HG02943 (cell line): ENCODE results near the gene DNAH17.

Experiments used
- ATAC-seq: cut with Tn5 transposase; IDR thresholded peaks from one replicate; pipeline ENCODE4 v1.9.1; 2021; ENCODE audit warnings: mild to moderate bottlenecking, low read depth, moderate library complexity; ENCODE audit not compliant: unreplicated experiment

The DNAH17 gene

DNA sequence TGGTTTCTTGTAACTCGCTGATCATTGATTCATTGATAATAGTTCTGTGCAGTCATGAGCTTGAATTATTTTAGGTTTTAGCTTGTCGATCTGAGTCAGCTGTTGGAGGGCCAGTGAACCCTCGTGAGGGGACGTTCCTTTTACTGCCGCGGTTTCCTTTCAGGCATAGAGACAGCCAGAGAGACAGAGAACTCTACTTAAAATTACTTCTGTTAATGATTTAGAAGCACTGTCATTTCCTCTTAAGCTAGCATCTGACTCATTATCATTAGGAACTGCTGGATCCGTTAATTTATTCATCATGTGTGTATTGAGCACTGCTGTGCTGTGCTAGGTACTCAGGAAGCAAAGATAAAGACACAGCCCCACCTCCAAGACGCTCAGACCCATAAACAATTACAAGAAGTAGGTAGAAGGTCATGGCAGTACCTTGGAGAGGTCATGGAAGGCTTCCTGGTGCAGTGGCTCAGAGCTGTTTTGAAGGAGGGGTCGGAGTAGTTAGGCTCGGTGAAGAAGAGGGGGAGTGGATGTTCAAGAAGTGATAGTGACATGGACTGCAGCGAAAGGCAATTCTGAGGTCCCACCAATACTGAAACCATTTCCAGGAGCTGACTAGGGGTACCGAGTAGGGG is 195.5 kb downstream of the DNAH17 start:
- ATAC-seq = no peak

DNA sequence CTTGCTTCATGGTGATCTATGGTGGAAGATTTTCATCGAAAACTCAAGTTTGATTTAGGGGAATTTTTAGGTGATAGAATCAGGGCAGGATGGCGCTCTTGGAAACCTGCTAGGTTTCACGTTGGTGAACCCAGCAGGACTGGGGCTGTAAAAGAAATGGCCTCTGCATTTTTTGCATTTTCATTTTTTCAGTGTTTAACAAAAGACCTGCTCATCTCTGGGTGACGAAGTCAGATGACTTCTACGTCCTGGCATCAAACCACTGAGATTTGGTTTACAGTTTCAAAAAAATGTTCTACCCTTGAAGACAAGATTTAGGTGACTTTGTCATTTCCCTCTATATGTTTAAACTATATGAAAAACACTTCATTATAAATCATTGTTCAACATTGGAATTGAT is 196.8 kb downstream of the DNAH17 start:
- ATAC-seq = no peak

DNA sequence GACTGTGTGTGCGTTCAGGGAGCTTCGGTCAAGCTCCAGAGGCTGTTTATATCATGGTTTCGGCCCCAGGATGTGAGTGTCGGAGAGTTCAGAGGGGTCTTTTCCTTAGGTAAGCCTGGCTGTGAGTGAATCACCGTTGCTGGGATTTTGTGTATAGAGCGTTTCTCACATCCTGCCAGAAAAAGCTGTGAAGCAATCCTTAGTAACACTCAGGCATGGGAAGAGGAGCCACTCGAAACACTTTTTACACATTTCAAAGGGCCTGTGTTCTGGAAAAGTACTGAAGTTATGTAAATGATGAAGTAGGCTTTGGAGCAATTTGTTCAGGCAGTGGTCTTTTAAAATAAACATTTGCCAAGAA is 198.1 kb downstream of the DNAH17 start:
- ATAC-seq = no peak

DNA sequence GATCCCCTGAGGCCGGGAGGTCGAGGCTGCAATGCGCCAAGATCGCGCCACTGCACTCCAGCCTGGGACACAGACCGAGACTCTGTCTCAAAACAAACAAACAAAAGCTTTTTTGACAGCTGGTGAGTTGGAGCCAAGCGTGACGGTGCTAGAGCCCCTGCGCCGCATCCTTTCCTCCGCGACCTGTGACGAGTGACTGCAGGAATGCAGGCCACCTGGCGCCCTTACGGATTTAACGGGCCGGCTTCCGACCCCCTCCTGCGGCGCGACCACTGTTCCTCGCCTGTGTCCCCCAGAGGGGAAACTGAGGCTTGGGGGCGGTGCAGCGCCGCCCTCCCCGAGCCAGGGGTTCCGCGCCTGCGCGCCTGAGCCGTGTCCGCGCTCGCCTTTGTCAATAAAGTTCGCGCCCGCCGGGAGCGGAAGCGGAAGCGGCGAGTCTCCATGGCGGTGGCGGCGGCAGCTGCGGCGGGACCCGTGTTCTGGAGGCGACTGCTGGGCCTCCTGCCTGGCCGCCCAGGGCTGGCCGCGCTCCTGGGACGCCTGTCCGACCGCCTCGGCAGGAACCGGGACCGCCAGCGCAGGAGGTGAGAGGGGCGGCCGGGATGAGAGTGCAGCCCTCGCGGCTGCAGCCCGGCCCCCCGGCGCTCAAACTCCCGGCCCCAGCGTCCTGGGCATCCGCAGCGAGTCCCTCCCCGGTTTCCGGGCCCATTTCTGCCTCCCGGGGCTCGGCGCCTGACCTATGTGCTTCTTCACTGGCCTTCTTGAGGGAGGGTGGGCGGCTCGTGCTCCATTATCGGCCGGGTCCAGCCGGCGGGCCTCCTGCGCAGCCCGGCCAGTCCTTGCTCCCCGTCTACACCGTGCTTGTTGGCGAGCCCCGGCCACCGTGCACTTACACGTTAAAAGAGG is 198.7 kb downstream of the DNAH17 start, which contains the start of gene PGS1:
Gene PGS1, plus strand, starts transcription at position 425 of the 906 bp plus-strand sequence. Its CDS starts 17 bp downstream, at position 442.
- ATAC-seq = no peak

DNA sequence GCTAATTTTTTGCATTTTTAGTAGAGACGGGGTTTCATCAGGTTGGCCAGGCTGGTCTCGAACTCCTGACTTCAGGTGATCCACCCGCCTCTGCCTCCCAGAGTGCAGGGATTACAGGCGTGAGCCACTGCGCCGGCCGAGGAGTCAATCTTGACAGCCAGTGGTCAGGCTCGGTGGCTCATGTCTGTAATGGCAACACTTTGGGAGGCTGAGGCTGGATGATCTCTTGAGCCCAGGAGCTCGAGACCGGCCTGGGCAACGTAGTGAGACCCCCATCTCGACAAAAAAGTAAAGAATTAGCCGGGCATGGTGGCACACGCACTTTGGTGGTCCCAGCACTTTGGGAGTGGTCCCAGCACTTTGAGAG is 199.4 kb downstream of the DNAH17 start:
- ATAC-seq = no peak

DNA sequence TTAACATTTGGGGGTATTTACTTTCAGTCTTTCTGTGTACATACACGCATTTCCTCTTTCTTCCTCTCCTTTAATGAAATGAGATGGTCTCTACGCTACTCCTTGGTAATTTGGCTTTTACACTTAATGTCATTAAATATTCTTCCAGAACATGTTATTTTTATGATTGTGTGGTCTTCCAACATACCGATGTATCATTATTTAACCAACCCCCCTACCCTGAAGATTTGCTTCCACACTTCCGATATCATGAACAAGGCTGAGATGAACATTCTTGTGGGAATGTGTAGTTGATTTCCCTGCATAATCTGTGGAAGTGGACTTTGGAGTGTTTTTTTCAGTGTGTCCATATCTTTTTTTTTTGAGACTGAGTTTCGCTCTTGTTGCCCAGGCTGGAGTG is 201.0 kb downstream of the DNAH17 start:
- no peak for ATAC-seq

DNA sequence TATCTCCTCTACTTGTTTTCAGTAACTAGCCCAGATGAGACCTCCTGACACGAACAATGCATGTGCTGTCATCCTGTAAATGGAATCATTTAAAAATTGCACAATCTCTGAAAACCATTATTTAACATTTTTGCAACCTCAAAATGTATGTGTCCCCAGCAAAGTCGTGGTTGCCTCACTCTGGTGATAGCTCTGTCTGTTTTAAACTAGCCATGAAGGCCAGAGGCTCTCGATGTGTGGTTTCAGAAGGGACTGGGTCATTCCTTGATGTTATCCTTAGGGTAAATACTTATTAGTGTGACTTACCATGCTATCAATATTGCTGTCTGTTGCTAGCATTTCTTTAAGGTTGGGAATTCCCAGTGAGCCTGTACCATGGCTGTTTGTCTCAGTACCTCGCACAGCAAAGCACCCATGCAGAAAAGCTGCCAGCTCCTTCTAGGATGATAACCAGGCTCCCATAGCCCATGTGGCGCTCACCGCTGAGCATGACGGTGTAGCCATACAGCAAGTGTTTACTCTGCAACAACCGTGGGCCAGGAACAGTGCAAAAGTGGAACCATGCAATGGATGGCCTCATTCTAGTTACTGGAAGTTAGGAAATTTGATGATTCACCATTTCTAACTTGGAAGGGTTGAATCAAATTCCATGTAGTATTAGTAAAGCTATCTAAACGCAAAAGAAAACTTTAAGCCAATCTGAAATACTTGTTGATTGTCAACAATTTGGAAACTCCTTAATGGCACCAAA is 201.6 kb downstream of the DNAH17 start:
- no peak for ATAC-seq

DNA sequence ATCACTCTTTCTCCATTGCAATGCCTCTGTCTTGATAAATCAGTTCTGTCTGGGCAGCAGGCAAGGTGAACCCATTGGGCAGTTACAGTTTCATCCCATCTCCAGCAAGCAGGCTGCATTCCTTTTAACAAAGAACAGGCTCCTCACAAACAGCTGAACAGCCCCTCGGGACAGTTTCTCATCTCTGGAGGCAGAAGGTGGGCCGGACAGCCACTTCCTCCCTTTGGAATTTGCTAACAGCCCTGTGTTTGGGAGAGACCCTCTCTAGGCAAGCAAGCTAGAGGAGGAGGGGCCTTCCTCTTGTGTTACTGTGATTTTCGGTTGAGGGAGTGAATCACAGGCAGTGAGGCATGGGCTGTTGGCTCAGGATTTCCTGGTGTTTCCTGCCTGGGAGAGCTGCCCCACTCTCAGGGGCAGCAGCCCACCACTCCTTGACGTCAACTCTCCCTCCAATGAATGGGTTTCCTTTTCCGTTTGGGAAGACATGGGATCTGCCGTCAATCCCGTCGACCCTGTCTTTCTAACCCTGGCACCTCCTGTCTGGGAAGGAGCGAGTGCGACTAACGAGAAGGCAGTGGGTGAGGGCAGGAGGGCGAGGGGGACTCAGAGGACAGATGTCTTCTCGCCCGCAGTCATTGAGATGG is 202.4 kb downstream of the DNAH17 start:
- ATAC-seq = no peak

DNA sequence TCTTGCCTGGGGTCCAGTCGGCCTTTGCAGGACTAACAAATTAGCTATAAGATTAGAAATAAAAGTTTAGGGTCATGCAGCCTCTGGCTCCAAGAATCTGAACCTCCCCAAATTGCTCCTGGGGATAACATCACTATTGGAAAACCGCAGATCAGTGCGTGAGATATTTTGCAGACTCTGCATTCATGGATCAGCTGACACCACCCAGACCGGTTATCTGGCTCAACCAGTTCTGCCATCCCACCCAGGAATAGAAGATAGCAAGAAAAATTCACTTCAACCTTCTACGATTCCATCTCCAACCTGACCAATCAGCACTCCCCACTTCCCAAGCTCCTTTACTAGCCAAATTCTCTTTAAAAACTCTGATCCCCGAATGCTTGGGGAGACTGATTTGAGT is 203.0 kb downstream of the DNAH17 start:
- ATAC-seq = no peak
